ENCODE data around the gene ORAI3.
"Not testable (repeated sequence)": the region's sequence is repeated elsewhere in the genome, so short reads cannot be mapped to it uniquely, and the experiment has no call there.

ORAI3 gene

GRCh38 chr16:30924076-30924912, 24.6 kb upstream of the ORAI3 start:
- no peak for DNase-seq (ENCODE audit: low read depth)

GRCh38 chr16:30924913-30925631, 23.8 kb upstream of the ORAI3 start:
- DNase-seq (ENCODE audit: low read depth) = no peak

- no peak for DNase-seq (ENCODE audit: low read depth)
These were observed 23.3 kb upstream of the ORAI3 start for GRCh38 chr16:30925632-30925987.

GRCh38 chr16:30925995-30926811, 22.7 kb upstream of the ORAI3 start:
- DNase-seq (ENCODE audit: low read depth) = no peak

DNA sequence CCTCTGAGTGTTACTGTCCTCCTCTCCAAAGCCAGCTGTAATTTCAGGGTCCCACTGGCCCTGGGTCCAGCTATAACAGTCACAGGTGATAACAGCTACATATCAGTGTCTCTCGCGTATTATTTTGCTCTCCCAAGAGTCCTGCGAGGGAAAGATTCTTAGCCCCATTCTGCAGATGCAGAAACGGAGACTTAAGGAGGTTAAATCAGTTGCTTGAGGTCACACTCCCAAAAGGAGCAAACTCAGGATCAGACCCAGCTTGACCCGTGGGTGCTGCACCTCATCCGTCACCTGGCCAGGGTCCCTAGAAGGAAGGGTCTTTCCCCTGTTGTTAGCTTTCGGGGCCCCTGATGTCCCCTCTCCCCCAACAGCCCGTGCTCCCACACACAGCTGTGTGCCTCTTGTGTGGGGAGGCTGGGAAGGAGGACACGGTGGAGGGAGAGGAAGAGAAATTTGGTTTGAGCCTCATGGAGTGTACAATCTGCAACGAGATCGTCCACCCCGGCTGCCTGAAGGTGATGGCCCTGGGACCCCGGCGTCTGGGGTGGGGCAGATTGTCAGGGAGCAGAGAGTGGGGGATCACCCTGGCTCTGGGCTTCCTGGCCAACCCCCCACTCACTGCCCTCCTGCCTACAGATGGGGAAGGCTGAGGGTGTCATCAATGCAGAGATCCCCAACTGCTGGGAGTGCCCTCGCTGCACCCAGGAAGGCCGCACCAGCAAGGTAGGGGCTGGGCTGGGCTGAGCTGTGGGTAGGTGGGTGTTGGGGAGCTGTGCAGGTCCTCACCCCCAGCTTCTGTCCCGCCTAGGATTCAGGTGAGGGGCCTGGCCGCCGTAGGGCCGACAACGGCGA, 21.7 kb upstream of the ORAI3 start:
- DNase-seq (ENCODE audit: low read depth) = no peak

DNA sequence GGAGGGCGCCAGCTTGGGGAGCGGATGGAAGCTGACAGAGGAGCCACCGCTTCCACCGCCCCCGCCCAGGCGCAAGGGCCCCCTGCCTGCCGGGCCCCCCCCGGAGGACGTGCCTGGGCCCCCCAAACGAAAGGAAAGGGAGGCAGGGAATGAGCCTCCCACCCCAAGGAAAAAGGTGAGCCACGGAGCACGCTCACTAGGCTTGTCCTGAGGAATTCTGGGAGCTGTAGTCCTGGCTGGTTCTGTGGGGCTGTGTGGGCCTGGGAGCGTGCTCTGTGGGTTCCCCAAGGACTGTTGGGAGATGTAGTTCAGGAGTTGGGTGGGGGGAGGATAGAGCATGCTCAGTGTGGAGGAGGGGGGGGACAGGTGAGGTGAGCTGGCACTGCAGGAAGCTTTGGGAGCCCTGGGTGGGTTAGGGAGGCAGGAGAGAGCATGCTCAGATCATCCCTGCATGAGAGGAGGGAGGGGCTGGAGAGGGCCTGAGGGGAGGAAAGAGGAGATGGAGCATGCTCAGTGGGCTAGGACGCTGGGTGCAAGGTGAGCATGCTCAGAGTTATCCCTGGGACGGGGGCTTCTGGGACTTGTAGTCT, 21.0 kb upstream of the ORAI3 start:
- DNase-seq (ENCODE audit: low read depth) = no peak

DNA sequence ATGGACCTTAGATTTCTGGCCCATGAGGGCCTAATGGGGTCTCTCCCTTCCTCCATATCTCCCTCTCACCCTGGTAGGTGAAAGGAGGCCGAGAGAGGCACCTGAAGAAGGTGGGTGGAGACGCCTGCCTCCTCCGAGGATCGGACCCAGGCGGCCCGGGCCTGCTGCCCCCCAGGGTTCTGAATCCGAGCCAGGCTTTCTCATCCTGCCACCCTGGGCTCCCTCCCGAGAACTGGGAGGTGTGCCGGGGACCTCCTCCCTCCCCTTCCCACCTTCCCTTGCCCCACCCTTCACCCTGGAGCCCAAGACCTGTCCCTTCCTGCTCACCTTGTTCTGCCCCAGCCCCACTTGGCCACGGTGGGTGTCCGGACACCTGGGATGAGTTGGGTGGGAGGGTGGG, 20.5 kb upstream of the ORAI3 start:
- no peak for DNase-seq (ENCODE audit: low read depth)

DNA sequence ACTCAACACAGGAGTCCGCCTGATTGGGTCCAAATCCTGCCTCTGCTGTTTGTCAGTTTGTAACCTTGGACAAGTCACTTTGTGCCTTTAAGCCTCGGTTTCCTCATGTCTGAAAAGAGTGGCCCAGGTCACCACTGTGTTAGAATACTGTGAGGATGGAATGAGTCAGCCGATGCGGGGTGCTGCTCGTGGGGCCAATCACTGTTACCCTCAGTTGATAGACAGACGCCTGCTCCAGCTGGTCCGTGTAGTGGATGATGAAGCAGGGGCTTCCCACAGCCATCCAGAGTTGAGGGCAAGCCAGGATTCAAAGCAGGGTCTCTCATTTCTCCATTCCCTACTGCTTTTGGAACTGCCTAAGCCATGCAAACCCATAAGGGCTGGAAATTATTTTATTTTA, 19.7 kb upstream of the ORAI3 start:
- DNase-seq (ENCODE audit: low read depth) = no peak

DNA sequence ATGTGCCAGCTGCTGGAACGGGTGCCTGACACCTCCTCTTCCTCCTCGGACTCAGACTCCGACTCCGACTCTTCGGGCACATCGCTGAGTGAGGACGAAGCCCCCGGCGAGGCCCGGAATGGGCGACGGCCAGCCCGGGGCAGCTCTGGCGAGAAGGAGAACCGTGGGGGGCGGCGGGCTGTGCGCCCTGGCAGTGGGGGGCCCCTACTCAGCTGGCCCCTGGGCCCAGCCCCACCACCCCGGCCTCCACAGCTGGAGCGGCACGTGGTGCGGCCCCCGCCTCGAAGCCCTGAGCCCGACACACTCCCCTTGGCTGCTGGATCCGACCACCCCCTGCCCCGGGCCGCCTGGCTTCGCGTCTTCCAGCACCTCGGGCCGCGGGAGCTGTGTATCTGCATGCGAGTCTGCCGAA, 18.7 kb upstream of the ORAI3 start:
- no peak for DNase-seq (ENCODE audit: low read depth)

DNA sequence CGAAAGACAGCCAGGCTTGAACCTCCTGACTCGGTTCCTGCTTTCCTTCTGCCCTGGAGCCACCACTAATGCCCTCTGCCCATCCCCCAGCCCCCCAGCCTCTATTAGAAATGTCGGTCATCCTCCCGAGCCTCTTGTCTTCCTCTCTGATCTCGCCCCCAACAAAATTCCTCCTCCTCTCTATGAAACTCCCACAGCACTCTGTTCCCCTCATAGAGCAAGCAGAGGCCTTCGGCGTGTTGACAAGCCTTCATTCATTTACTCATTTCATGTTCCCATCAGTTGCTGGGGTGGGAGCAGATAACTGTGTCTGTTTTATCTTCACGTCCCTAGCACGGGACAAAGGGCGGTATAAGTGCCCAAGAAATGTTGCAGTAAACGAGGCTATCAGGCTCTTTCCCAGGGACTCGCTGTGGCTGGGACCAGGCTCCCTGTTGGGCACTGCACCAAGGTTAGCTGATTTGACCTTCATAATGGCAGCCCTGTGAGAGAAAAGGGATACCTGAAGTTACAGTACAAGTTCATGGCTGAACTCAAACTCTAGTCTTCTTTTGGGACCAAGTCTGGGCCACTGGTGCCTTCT, 17.7 kb upstream of the ORAI3 start:
- no peak for DNase-seq (ENCODE audit: low read depth)

GRCh38 chr16:30934827-30935557, 13.9 kb upstream of the ORAI3 start:
- no peak for DNase-seq (ENCODE audit: low read depth)

DNA sequence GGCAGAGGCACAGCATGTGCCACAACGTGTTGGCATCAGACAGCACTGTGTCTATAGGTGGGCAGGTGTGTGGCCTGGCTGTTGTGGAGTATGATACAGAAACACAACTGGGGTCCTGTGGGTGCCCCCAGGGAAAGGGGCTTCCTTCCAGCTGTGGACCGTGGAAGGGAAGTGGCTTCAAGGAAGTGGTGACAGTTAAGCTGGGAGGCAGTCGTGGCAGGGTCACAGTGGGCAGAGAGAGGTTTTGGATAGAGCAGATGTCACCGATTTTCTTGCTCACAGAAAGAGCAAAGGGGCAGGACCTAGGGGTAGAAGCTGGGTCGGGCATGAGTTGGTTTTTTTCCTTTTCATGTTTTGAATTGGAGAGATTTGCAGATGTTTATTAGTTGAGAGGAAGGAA, 11.2 kb upstream of the ORAI3 start:
- DNase-seq (ENCODE audit: low read depth) = no peak

DNA sequence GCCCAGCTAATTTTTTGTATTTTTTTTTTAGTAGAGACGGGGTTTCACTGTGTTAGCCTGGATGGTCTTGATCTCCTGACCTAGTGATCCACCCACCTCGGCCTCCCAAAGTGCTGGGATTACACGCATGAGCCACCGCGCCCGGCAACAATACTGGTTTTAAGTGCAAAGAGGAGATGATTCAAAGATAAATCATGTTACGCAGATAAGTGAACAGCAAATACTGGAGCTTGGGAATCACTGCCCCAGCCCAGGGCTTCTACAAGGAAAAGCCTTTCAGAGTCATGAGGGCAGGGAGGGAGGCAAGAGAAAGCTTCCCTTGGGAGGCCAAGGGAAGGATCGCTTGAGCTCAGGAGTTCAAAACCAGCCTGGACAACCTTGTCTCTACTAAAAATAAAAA, 9.3 kb upstream of the ORAI3 start:
- DNase-seq (ENCODE audit: low read depth) = not testable (repeated sequence)

- no peak for DNase-seq (ENCODE audit: low read depth)
These were observed 7.1 kb upstream of the ORAI3 start for GRCh38 chr16:30941600-30942425.

DNA sequence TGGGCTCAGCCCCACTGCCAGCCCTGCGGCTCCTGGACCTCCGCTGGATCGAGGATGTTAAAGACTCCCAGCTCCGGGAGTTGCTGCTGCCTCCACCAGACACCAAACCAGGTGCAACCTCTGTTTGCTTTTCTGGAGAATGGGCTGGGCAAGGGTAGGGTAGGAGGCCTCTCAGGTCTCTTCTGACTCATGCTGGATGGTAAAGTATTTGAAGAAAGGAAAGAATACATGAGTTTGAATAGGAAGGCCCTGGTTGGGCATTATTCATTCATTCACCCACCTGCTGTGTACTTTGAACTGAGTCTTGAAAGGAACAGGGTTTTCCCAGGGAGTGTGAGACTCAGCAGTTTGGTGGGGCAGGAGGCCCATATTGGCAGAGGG, 6.5 kb upstream of the ORAI3 start:
- no peak for DNase-seq (ENCODE audit: low read depth)

DNA sequence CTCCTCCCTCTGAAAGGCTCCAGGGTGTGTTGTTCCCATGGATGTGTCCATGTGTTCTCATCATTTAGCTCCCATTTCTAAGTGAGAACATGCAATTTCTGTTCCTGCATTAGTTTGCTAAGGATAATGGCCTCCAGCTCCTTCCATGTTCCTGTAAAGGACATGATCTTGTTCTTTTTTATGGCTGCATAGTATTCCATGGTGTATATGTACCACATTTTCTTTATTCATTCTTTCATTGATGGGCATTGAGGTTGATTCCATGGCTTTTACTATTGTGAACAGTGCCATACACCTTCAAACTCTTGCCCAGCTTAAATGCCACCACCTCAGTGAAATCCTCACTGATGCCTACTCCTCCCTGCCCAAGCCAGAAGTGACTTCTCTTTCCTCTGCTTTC, 4.5 kb upstream of the ORAI3 start:
- no peak for DNase-seq (ENCODE audit: low read depth)

- no peak for DNase-seq (ENCODE audit: low read depth)
These were observed 2.0 kb upstream of the ORAI3 start for GRCh38 chr16:30946671-30947540.

GRCh38 chr16:30947541-30947858, 1.4 kb upstream of the ORAI3 start:
- no peak for DNase-seq (ENCODE audit: low read depth)
